HepG2 (cell line): ENCODE results near the gene HINFP. TPM values are rescaled to one million over a fixed set of nuclear protein-coding genes. Genes with fewer than 3 reads are reported as not detected.
A peak's percentile ranks its signal among the peaks of the same experiment; 100 is the strongest.

ENCODE experiments used
- BHLHE40 ChIP-seq: IDR thresholded peaks from 2 replicates; pipeline ENCODE4 v1.6.1; 2011; ENCODE audit warnings: low read length, improper control_type of control experiment
- CBX5 ChIP-seq: sonication (generic); formaldehyde crosslinking; IDR thresholded peaks from 2 replicates; pipeline ENCODE4 v1.4.0; 2020; ENCODE audit warnings: missing genetic modification reagents, borderline replicate concordance
- CERS6 ChIP-seq: sonication (generic); formaldehyde crosslinking; IDR thresholded peaks from 2 replicates; pipeline ENCODE4 v1.5.0; 2020; ENCODE audit warnings: missing genetic modification reagents
- CREB1 ChIP-seq, 2 experiments: fragments of 450-650 bp in 1 of 2; IDR thresholded peaks; 2 replicates each; pipeline ENCODE4 v1.6.1; 2016 to 2017; ENCODE audit warnings: control low read depth in 1 of 2, mild to moderate bottlenecking in 1 of 2, missing compliant biosample characterization in 1 of 2, missing genetic modification characterization in 1 of 2
- GZF1 ChIP-seq: sonication (generic); formaldehyde crosslinking; IDR thresholded peaks from 2 replicates; pipeline ENCODE4 v1.5.1; 2020; ENCODE audit warnings: mild to moderate bottlenecking, missing genetic modification reagents
- HIVEP1 ChIP-seq: sonication (generic); formaldehyde crosslinking; IDR thresholded peaks from 2 replicates; pipeline ENCODE4 v1.4.0; 2020; ENCODE audit warnings: mild to moderate bottlenecking, missing genetic modification reagents
- HMGXB4 ChIP-seq, 2 experiments: sonication (generic) in 1 of 2; formaldehyde crosslinking in 1 of 2; IDR thresholded peaks; 2 replicates each; pipeline versions ENCODE4 v1.4.0 to v1.6.1; 2018 to 2020; ENCODE audit warnings: missing genetic modification reagents in 2 of 2, borderline replicate concordance in 1 of 2, low read depth in 1 of 2, mild to moderate bottlenecking in 1 of 2, missing biosample characterization in 1 of 2
- HNF1B ChIP-seq: sonication (generic); formaldehyde crosslinking; IDR thresholded peaks from 2 replicates; pipeline ENCODE4 v1.5.1; 2020; ENCODE audit warnings: mild to moderate bottlenecking, moderate library complexity, missing genetic modification reagents
- HNRNPK ChIP-seq: fragments of 200-400 bp; formaldehyde crosslinking; IDR thresholded peaks from 2 replicates; pipeline ENCODE4 v1.6.1; 2018; ENCODE audit warnings: low read length, low read depth, moderate library complexity, mild to moderate bottlenecking; ENCODE audit not compliant: poor library complexity, severe bottlenecking
- ISL2 ChIP-seq: sonication (generic); formaldehyde crosslinking; IDR thresholded peaks from 2 replicates; pipeline ENCODE4 v1.5.0; 2020; ENCODE audit warnings: missing genetic modification reagents
- MTA3 ChIP-seq: sonication (generic); formaldehyde crosslinking; IDR thresholded peaks from 2 replicates; pipeline ENCODE4 v1.4.0; 2020; ENCODE audit warnings: missing genetic modification reagents
- PAX8 ChIP-seq: sonication (generic); formaldehyde crosslinking; IDR thresholded peaks from 2 replicates; pipeline ENCODE4 v1.8.0; 2022; ENCODE audit warnings: mild to moderate bottlenecking, missing genetic modification reagents, borderline replicate concordance
- SMAD1 ChIP-seq: sonication (generic); formaldehyde crosslinking; IDR thresholded peaks from 2 replicates; pipeline ENCODE4 v1.4.0; 2020; ENCODE audit warnings: missing genetic modification reagents, low read depth, mild to moderate bottlenecking, borderline replicate concordance
- TEAD2 ChIP-seq: sonication (generic); formaldehyde crosslinking; IDR thresholded peaks from 2 replicates; pipeline ENCODE4 v1.9.0; 2021; ENCODE audit warnings: missing genetic modification reagents
- TEAD3 ChIP-seq: optimal IDR thresholded peaks from 2 replicates; pipeline ENCODE3; 2016; ENCODE audit warnings: borderline replicate concordance
- TP53 ChIP-seq: sonication (generic); formaldehyde crosslinking; conservative IDR thresholded peaks from 2 replicates; pipeline ENCODE4 v1.4.0; 2020; ENCODE audit warnings: missing genetic modification reagents
- ZFYVE20 ChIP-seq: sonication (generic); formaldehyde crosslinking; IDR thresholded peaks from 2 replicates; pipeline ENCODE4 v1.8.0; 2023; ENCODE audit warnings: low read depth, mild to moderate bottlenecking, moderate library complexity, missing genetic modification reagents, borderline replicate concordance
- ZNF335 ChIP-seq: sonication (generic); formaldehyde crosslinking; IDR thresholded peaks from 2 replicates; pipeline ENCODE4 v1.4.0; 2020; ENCODE audit warnings: missing genetic modification reagents
- ZNF446 ChIP-seq: sonication (generic); formaldehyde crosslinking; IDR thresholded peaks from 2 replicates; pipeline ENCODE4 v1.5.0; 2020; ENCODE audit warnings: mild to moderate bottlenecking, missing genetic modification reagents
- ZNF614 ChIP-seq: IDR thresholded peaks from 2 replicates; pipeline ENCODE4 v1.6.1; 2018; ENCODE audit warnings: missing biosample characterization, missing genetic modification reagents, inconsistent platforms, borderline replicate concordance
- ZNF781 ChIP-seq: sonication (generic); formaldehyde crosslinking; IDR thresholded peaks from 2 replicates; pipeline ENCODE4 v1.5.1; 2020; ENCODE audit warnings: borderline replicate concordance, mild to moderate bottlenecking, missing genetic modification reagents; ENCODE audit errors: not compliant biosample characterization
- polyA plus RNA-seq, 8 experiments: library from polyadenylated mRNA; depleted of rRNA in 3 of 8; stranded (reverse) in 7 of 8; unstranded in 1 of 8; fragments of >200 nt; fragmentation: Illumina TruSeq in 4 of 8; extraction: Trizol in 4 of 8; gene quantifications; 2 replicates each; pipeline versions ENCODE4 v1.2.1 to v1.2.3, GENCODE V29; 2011 to 2016; ENCODE audit warnings: low read depth in 4 of 8, missing spikeins in 1 of 8, mixed read lengths in 1 of 8; ENCODE audit not compliant: insufficient read depth in 1 of 8
- total RNA-seq, 5 experiments: library from RNA; depleted of rRNA; stranded (reverse); fragments of >200 nt; fragmentation: Illumina TruSeq; extraction: Trizol; gene quantifications; 2 replicates each; pipeline ENCODE4 v1.2.3, GENCODE V29; 2016; ENCODE audit warnings: low read depth in 1 of 5
- TF ChIP-seq, protein P1 (sequence below): sonication (generic); formaldehyde crosslinking; IDR thresholded peaks from 2 replicates; pipeline ENCODE4 v1.8.1; 2023; ENCODE audit warnings: mild to moderate bottlenecking, moderate library complexity, missing genetic modification reagents

Gene HINFP
- total and polyA plus RNA-seq, 2 of the 13 experiments (the other 11 are each of a cell fraction or from before 2014, with no cell fraction given), result 15.1 to 21.4 TPM

GRCh38 chr11:119095066-119095880 lies 26.1 kb upstream of the HINFP start (continued):
- TF ChIP-seq CREB1 (IDR thresholded peaks at IDR 0.05), result peak; percentile 74; the same call in 1 of the 2 replicates
- peak; percentile 90 for TF ChIP-seq CREB1 (CRISPR knock-in tag; IDR thresholded peaks at IDR 0.05)
- TF ChIP-seq TEAD2 (CRISPR knock-in tag), result no peak
- peak; percentile 49; the same call in 1 of the 2 replicates for TF ChIP-seq TP53 (CRISPR knock-in tag)
- peak; percentile 63 for TF ChIP-seq ZNF781 (CRISPR knock-in tag)
- TF ChIP-seq, protein P1, sequence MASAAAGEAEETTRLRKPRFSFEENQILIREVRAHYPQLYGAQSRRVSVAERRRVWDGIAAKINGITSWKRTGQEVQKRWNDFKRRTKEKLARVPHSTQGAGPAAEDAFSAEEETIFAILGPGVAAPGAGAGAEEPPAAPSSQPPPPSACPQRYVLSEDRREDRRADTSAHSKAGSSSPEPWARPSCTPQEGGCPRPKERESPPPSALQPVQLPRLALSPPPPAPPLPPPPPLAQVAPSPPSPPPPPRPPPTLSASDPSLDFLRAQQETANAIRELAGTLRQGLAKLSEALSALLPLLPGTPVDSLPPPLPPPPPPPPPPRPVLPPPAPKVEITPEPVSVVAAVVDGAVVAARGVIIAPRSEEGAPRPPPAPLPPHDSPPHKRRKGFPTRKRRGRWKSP, result peak; percentile 96
- TF ChIP-seq ZFYVE20, result no peak
- peak; percentile 55; the same call in 1 of the 2 replicates for TF ChIP-seq ISL2 (CRISPR knock-in tag)
- TF ChIP-seq HNF1B (CRISPR knock-in tag), result peak; percentile 91
- TF ChIP-seq ZNF614 (CRISPR knock-in tag), result no peak
- peak; percentile 72; the same call in 1 of the 2 replicates for TF ChIP-seq HIVEP1
- no peak for TF ChIP-seq TEAD3 (CRISPR knock-in tag)
- TF ChIP-seq CERS6 (CRISPR knock-in tag), result peak; percentile 47; the same call in 1 of the 2 replicates
- TF ChIP-seq CBX5 (CRISPR knock-in tag), result peak; percentile 35; the same call in 1 of the 2 replicates
- TF ChIP-seq ZNF446 (CRISPR knock-in tag), result peak; percentile 97
- peak; percentile 99; the same call in 1 of the 2 replicates for TF ChIP-seq SMAD1 (CRISPR knock-in tag)
- TF ChIP-seq HMGXB4 (CRISPR knock-in tag; IDR thresholded peaks at IDR 0.05; ENCODE audit: borderline replicate concordance in 1 of 2, low read depth in 1 of 2), result peak; percentile 91 to 92
- no peak for TF ChIP-seq BHLHE40
- TF ChIP-seq MTA3 (CRISPR knock-in tag), result no peak
- TF ChIP-seq ZNF335 (CRISPR knock-in tag), result 0 out of 2 replicates have a peak, but pooled peaks have one; percentile 16
- TF ChIP-seq GZF1 (CRISPR knock-in tag), result 0 out of 2 replicates have a peak, but pooled peaks have one; percentile 68
- TF ChIP-seq HNRNPK, result no peak
- TF ChIP-seq PAX8, result no peak
